SH-SY5Y (cell line): ENCODE data around the gene KRT80.

Experiments
- GATA2 ChIP-seq: IDR thresholded peaks from 2 replicates; pipeline ENCODE4 v1.6.1; 2011; ENCODE audit warnings: mild to moderate bottlenecking, low read depth, low read length
- GATA3 ChIP-seq: IDR thresholded peaks from 2 replicates; pipeline ENCODE4 v1.6.1; 2011; ENCODE audit warnings: low read depth, mild to moderate bottlenecking, low read length, moderate library complexity

- TF ChIP-seq GATA2 (no peak), GATA3 (no peak)
These were observed 24.3 kb upstream of the KRT80 start for GRCh38 chr12:52216100-52216499.
